ENCODE results near the gene PHC2. TPM values are rescaled to one million over a fixed set of nuclear protein-coding genes. Genes with fewer than 3 reads are reported as not detected.
A peak's percentile ranks its signal among the peaks of the same experiment; 100 is the strongest.

The PHC2 gene
- total and polyA plus RNA-seq, 11 donors, result 79.7 to 194 (median 99.4) TPM

DNA sequence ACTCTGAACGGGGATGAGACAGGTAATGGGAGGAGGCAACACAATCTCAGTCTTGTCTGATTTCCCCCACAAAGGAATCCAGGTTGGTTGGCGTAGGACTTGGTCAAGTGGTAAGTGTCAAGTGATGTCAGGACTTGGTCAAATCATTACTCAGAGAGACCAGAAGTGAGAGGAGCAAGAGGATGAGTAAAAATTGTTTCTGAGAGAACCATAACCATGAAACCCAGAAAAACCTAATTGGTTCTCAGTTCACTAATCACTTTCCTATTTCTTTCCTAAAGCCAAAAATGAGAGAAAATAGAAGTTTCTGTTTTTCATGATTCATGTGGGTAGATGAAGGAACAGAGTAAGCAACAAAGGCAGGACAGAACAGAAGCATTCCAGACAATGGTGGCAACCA lies 5.0 kb downstream of the PHC2 start:
- DNase-seq (no peak), ATAC-seq (no peak)
- H3K36me3 ChIP-seq, result peaks cover 0 to 3% (median 0%) of the 10 kb centered on the region in 9 donors
- H3K9me3 ChIP-seq, result no peaks in the 10 kb centered on the region
- TF ChIP-seq POLR2A (IDR thresholded peaks at IDR 0.05) (no peak), CTCF (IDR thresholded peaks at IDR 0.05) (no peak)
- H3K4me1 ChIP-seq, result peaks cover 0 to 54% (median 19%) of the 10 kb centered on the region in 12 donors
- H3K27ac ChIP-seq, result peak overlapping the region in 1 of 12 donors; percentile 90
- intact Hi-C loops (cut with DNase I), result loop anchor here in 4 of 10 donors (5.0 kb wide), 2 partner anchors 39 to 49 kb away; no protein-coding TSS in a partner anchor
- peaks cover 0 to 4% (median 0%) of the 10 kb centered on the region in 9 donors for H3K27me3 ChIP-seq
- WGBS, 4 donors, result 92 to 98% (median 94%) methylated on average over 2 of the region's 2 CpGs
- no peak overlapping the region for H3K4me3 ChIP-seq

GRCh38 chr1:33424610-33425009 lies 6.3 kb downstream of the PHC2 start:
- Histone ChIP-seq H3K9me3 (no peaks in the 10 kb centered on the region), H3K4me1 (peaks cover 0 to 48% (median 17%) of the 10 kb centered on the region in 12 donors), H3K27ac (no peak overlapping the region), H3K4me3 (no peak overlapping the region), H3K27me3 (peaks cover 0 to 4% (median 0%) of the 10 kb centered on the region in 9 donors), H3K36me3 (peaks cover 0 to 3% (median 0%) of the 10 kb centered on the region in 9 donors)
- intact Hi-C loops (cut with DNase I), result loop anchor here in 4 of 10 donors (5.0 kb wide), 2 partner anchors 37 to 47 kb away; no protein-coding TSS in a partner anchor
- no peak for ATAC-seq
- TF ChIP-seq CTCF (IDR thresholded peaks at IDR 0.05) (no peak), POLR2A (IDR thresholded peaks at IDR 0.05) (no peak)
- WGBS, 4 donors, result 70 to 85% (median 72%) methylated on average over 2 of the region's 2 CpGs
- DNase-seq, result no peak

GRCh38 chr1:33424205-33424604 lies 6.7 kb downstream of the PHC2 start:
- H3K4me3 ChIP-seq, result no peak overlapping the region
- TF ChIP-seq CTCF (IDR thresholded peaks at IDR 0.05), result no peak
- TF ChIP-seq POLR2A (IDR thresholded peaks at IDR 0.05), result no peak
- peaks cover 0 to under 1% (median 0%) of the 10 kb centered on the region in 9 donors for H3K27me3 ChIP-seq
- no peak overlapping the region for H3K27ac ChIP-seq
- H3K36me3 ChIP-seq, result peaks cover 0 to 3% (median 0%) of the 10 kb centered on the region in 9 donors
- H3K4me1 ChIP-seq, result peaks cover 0 to 44% (median 13%) of the 10 kb centered on the region in 12 donors
- 75 to 83% (median 78%) methylated on average over 4 of the region's 4 CpGs for whole genome bisulfite sequencing, 4 donors
- peaks cover 0 to 2% (median 0%) of the 10 kb centered on the region in 12 donors for H3K9me3 ChIP-seq
- intact Hi-C loops (cut with DNase I), result no loop called here
- DNase-seq (no peak), ATAC-seq (no peak)

DNA sequence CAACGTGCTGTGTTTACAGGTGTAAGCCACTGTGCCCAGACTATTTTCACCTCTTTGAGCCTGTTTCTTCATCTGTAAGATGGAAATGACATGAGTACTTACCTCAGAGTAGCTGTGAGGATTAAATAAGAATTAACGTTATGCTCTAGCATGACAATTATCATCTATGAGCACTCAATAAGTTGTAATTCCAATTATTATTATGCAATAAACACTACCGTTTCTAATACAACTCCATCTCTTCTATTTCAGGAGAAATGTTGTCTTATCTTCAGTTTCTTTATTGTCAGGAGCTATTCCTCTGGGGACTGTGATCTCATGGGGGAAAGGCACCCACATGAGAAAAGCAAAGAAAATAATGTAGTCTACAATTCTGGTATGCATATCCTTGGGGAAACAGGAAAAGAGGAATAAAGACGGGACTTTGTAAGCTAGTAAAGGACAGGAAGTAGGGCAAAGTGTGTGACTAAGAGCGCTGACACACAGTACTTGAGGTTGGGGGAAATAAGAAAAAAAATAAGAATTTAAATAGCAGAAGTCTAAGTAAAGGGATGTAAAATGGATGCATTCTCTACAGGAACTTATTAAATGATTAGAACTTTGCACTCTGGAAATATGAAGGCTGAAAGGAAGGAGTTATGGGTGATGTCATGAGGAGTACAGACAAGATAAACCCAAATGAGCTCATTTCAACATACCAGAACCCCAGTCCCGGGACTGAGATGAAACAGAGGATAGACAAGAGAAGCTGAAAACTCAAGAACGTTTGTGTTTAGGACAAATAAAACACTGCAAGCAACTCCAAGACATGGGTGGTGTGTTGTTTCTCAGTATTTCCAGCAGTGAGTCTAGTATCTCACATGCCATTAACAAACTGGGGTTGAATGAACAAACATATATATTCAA lies 9.8 kb downstream of the PHC2 start:
- ATAC-seq, result peak in 1 of 4 donors; percentile 51
- intact Hi-C loops (cut with DNase I), result no loop called here
- Histone ChIP-seq H3K36me3 (peaks cover 0 to 3% (median 0%) of the 10 kb centered on the region in 9 donors), H3K9me3 (peaks cover 0 to 33% (median 8%) of the 10 kb centered on the region in 12 donors), H3K27ac (peak overlapping the region in 1 of 12 donors; percentile 77), H3K4me1 (peaks cover 0 to 19% (median 5%) of the 10 kb centered on the region in 12 donors), H3K27me3 (no peaks in the 10 kb centered on the region), H3K4me3 (no peak overlapping the region)
- WGBS, 4 donors, result 51 to 61% (median 55%) methylated on average over 7 of the region's 7 CpGs
- no peak for DNase-seq
- TF ChIP-seq CTCF (IDR thresholded peaks at IDR 0.05), result no peak
- no peak for TF ChIP-seq POLR2A (IDR thresholded peaks at IDR 0.05)

Data from heart left ventricle (tissue), 16 donors.